ENCODE results near the gene FGF8. TPM values are rescaled to one million over a fixed set of nuclear protein-coding genes. Genes with fewer than 3 reads are reported as not detected.
A peak's percentile ranks its signal among the peaks of the same experiment; 100 is the strongest.

FGF8 gene
- total and polyA plus RNA-seq, 10 of the 15 experiments (the other 5 are each of a cell fraction or from before 2014, with no cell fraction given): 0.08 to 0.43 (median 0.17) TPM; not detected in 7

- TF ChIP-seq HDAC6 (IDR thresholded peaks at IDR 0.05; ENCODE audit: unreplicated experiment): no peak
- no peak for TF ChIP-seq SRF (IDR thresholded peaks at IDR 0.05; ENCODE audit: low read depth in 2 of 2, low read length in 2 of 2)
- no peak for TF ChIP-seq MTA3 (IDR thresholded peaks at IDR 0.05; ENCODE audit: borderline replicate concordance, low read length)
- TF ChIP-seq CBX3 (IDR thresholded peaks at IDR 0.05; ENCODE audit: borderline replicate concordance, low read depth): no peak
- no peak; the same call in 1 of the 2 replicates for TF ChIP-seq ZBED1 (IDR thresholded peaks at IDR 0.05; ENCODE audit: borderline replicate concordance)
- no peak for TF ChIP-seq ESRRA (IDR thresholded peaks at IDR 0.05; ENCODE audit: low read length)
- no peak for TF ChIP-seq ASH2L (IDR thresholded peaks at IDR 0.05; ENCODE audit: borderline replicate concordance, low read depth)
- 0 out of 2 replicates have a peak, but pooled peaks have one; percentile 50 for TF ChIP-seq GATAD2B (conservative IDR thresholded peaks at IDR 0.05; ENCODE audit: low read depth)
- TF ChIP-seq ZNF24 (IDR thresholded peaks at IDR 0.05): no peak
- TF ChIP-seq ZNF207 (IDR thresholded peaks at IDR 0.05; ENCODE audit: borderline replicate concordance): peak; percentile 99
These were observed 42.4 kb upstream of the FGF8 start, which contains the start of gene OGA (continued) for GRCh38 chr10:101818119-101818871.

GRCh38 chr10:101817337-101818118 is 41.6 kb upstream of the FGF8 start:
- Histone ChIP-seq H3K9ac (ENCODE audit: control insufficient read depth, insufficient read depth, low read length) (peak overlapping the region; percentile 96), H3K9me3 (replicated peaks; ENCODE audit: control insufficient read depth, insufficient read depth, low read length) (no peaks in the 10 kb centered on the region), H3K4me3 (peak overlapping the region; percentile 81), H3K4me2 (ENCODE audit: control insufficient read depth, insufficient read depth) (peak overlapping the region; percentile 62), H3K36me3 (ENCODE audit: control insufficient read depth in 2 of 2, insufficient read depth in 2 of 2, low read length in 1 of 2) (peaks cover 0 to 16% of the 10 kb centered on the region in 2 experiments; a peak in 3 of 4 replicates), H3K4me1 (ENCODE audit: control insufficient read depth, insufficient read depth, low read length) (peaks cover 11% of the 10 kb centered on the region; the same call in 1 of the 2 replicates), H3K79me2 (ENCODE audit: control insufficient read depth, insufficient read depth, low read length) (peaks cover 70% of the 10 kb centered on the region), H3K27ac (ENCODE audit: control insufficient read depth, insufficient read depth) (peak overlapping the region; percentile 95), H2AFZ (ENCODE audit: control insufficient read depth, low read depth, low read length) (no peak overlapping the region; the same call in 1 of the 2 replicates), H3K27me3 (replicated peaks in 1 of 2; ENCODE audit: control insufficient read depth in 2 of 2, insufficient read depth in 2 of 2, low read length in 1 of 2) (no peaks in the 10 kb centered on the region), H4K20me1 (ENCODE audit: control insufficient read depth, insufficient read depth) (peaks cover 18% of the 10 kb centered on the region; the same call in 1 of the 2 replicates)
- intact Hi-C loops (cut with micrococcal nuclease; ENCODE audit: unreplicated experiment) (loop anchor here (1.0 kb wide), 1 partner anchor 13 kb away; no protein-coding TSS in a partner anchor), in situ Hi-C loops (cut with MboI) (no loop called here)
- DNase-seq (ENCODE audit: low read depth, low spot score) (no peak), FAIRE-seq (no peak), ATAC-seq (peak; percentile 37)
- ChIA-PET RAD21 (ENCODE audit: unreplicated experiment) (interaction anchor here (0.7 to 3.0 kb wide), 14 partner anchors 12 to 192 kb away, joined by 3 to 19 read pairs (median 4); partner anchors contain the start of gene KCNIP2), CTCF (interaction anchor here (1.0 to 4.0 kb wide), 8 partner anchors 16 to 256 kb away, joined by 3 to 31 read pairs (median 8); no protein-coding TSS in a partner anchor), POLR2A (interaction anchor here (0.6 to 2.6 kb wide), 23 partner anchors 11 to 756 kb away, joined by 3 to 33 read pairs (median 4); partner anchors contain the start of genes FBXW4, KCNIP2, NFKB2 and NPM3), SMC1A (ENCODE audit: uncharacterized antibody, unreplicated experiment) (interaction anchor here (0.8 to 2.4 kb wide), 14 partner anchors 10 to 238 kb away, joined by 3 to 13 read pairs (median 4); partner anchors contain the start of genes ARMH3 and NPM3)
- WGBS (ENCODE audit: insufficient coverage, insufficient replicate concordance, low lambda C conversion rate, missing lambda C conversion rate): under 1% methylated on average over 39 of the region's 44 CpGs
- BruUV-seq (replicated peaks): no TSS peak
- peak; percentile 21 for TF ChIP-seq LARP7 (IDR thresholded peaks at IDR 0.05)
- TF ChIP-seq YY1 (IDR thresholded peaks at IDR 0.05; ENCODE audit: low read depth, low read length): no peak
- TF ChIP-seq BACH1 (IDR thresholded peaks at IDR 0.05; ENCODE audit: borderline replicate concordance): no peak; the same call in 1 of the 2 replicates
- TF ChIP-seq NR2C2 (IDR thresholded peaks at IDR 0.05; ENCODE audit: borderline replicate concordance, control insufficient read depth, insufficient read length, low read depth): no peak
- no peak; the same call in 1 of the 2 replicates for TF ChIP-seq NBN (IDR thresholded peaks at IDR 0.05)
- TF ChIP-seq RCOR1 (conservative IDR thresholded peaks at IDR 0.05; ENCODE audit: low read depth, low read length): no peak
- TF ChIP-seq MXI1 (IDR thresholded peaks at IDR 0.05; ENCODE audit: low read depth, low read length): no peak
- no peak for TF ChIP-seq NFYB (IDR thresholded peaks at IDR 0.05; ENCODE audit: insufficient read depth, low read depth, low read length)
- 0 out of 2 replicates have a peak, but pooled peaks have one; percentile 15 for TF ChIP-seq POLR2A (IDR thresholded peaks at IDR 0.05; ENCODE audit: low read depth, low read length)
- TF ChIP-seq ETV6 (conservative IDR thresholded peaks at IDR 0.05 in 1 of 2, IDR thresholded peaks at IDR 0.05 in 1 of 2; ENCODE audit: borderline replicate concordance in 1 of 2, low read depth in 1 of 2): no peak
- no peak for TF ChIP-seq NRF1 (conservative IDR thresholded peaks at IDR 0.05; ENCODE audit: low read depth, low read length)
- TF ChIP-seq SUZ12 (IDR thresholded peaks at IDR 0.05; ENCODE audit: unreplicated experiment): no peak
- no peak for TF ChIP-seq CHD4 (IDR thresholded peaks at IDR 0.05)
- TF ChIP-seq ZSCAN29 (IDR thresholded peaks at IDR 0.05): no peak
